HG03342 (cell line): Measurements from ENCODE around the gene PARD3B.

Experiments used
- ATAC-seq: cut with Tn5 transposase; IDR thresholded peaks from one replicate; pipeline ENCODE4 v1.9.1; 2021; ENCODE audit warnings: mild to moderate bottlenecking, moderate library complexity; ENCODE audit not compliant: unreplicated experiment

The PARD3B gene

GRCh38 chr2:205656941-205657340 lies 1111.7 kb downstream of the PARD3B start:
- no peak for ATAC-seq

- ATAC-seq, result no peak
Measured at GRCh38 chr2:205657579-205657978, 1112.3 kb downstream of the PARD3B start.

GRCh38 chr2:205658068-205658467 lies 1112.8 kb downstream of the PARD3B start:
- no peak for ATAC-seq

GRCh38 chr2:205658572-205658971 lies 1113.3 kb downstream of the PARD3B start:
- no peak for ATAC-seq

- no peak for ATAC-seq
Measured at GRCh38 chr2:205659922-205660321, 1114.6 kb downstream of the PARD3B start.

GRCh38 chr2:205660521-205661124 lies 1115.3 kb downstream of the PARD3B start:
- ATAC-seq, result peak; percentile 77

- ATAC-seq, result no peak
Measured at GRCh38 chr2:205661281-205661680, 1116.0 kb downstream of the PARD3B start.

GRCh38 chr2:205662206-205662965 lies 1117.1 kb downstream of the PARD3B start:
- no peak for ATAC-seq

GRCh38 chr2:205665791-205666190 lies 1120.5 kb downstream of the PARD3B start:
- no peak for ATAC-seq
